Urothelium cell line (cell line): ENCODE results near the gene SEZ6L.

Experiments
- DNase-seq: peaks from one replicate; pipeline ENCODE4 v3.0.0; 2011; ENCODE audit warnings: low spot score, mixed read lengths
- FAIRE-seq: peaks from 2 replicates; lab custom pipeline; 2011; peaks lifted over from hg19 to GRCh38; lab: Jason Lieb, UNC

The SEZ6L gene

GRCh38 chr22:26367402-26368245 is 198.4 kb downstream of the SEZ6L start:
- FAIRE-seq: peak; percentile 95
- DNase-seq: peak; percentile 84

GRCh38 chr22:26372890-26373289 is 203.6 kb downstream of the SEZ6L start:
- peak; percentile 94 for FAIRE-seq
- no peak for DNase-seq

GRCh38 chr22:26374391-26375026 is 205.2 kb downstream of the SEZ6L start:
- FAIRE-seq (peak; percentile 30), DNase-seq (no peak)

GRCh38 chr22:26377170-26377830 is 208.0 kb downstream of the SEZ6L start:
- DNase-seq (no peak), FAIRE-seq (peak; percentile 68)

- FAIRE-seq: no peak
- DNase-seq: no peak
Observed at GRCh38 chr22:26380072-26380830, 211.0 kb downstream of the SEZ6L start.

GRCh38 chr22:26382782-26383181 is 213.5 kb downstream of the SEZ6L start:
- FAIRE-seq (peak; percentile 56), DNase-seq (no peak)

- FAIRE-seq: peak; percentile 92
- no peak for DNase-seq
Observed at GRCh38 chr22:26383968-26384556, 214.8 kb downstream of the SEZ6L start.

GRCh38 chr22:26385164-26385563 is 215.9 kb downstream of the SEZ6L start:
- FAIRE-seq: no peak

GRCh38 chr22:26389125-26389524 is 219.9 kb downstream of the SEZ6L start:
- DNase-seq (no peak), FAIRE-seq (no peak)

More at GRCh38 chr22:26385164-26385563, 215.9 kb downstream of the SEZ6L start:
- DNase-seq: no peak

- no peak for DNase-seq
- FAIRE-seq: peak; percentile 73
Observed at GRCh38 chr22:26391091-26391490, 221.8 kb downstream of the SEZ6L start.

- FAIRE-seq (no peak), DNase-seq (no peak)
Observed at GRCh38 chr22:26391623-26392022, 222.4 kb downstream of the SEZ6L start.

GRCh38 chr22:26393929-26394328 is 224.7 kb downstream of the SEZ6L start:
- DNase-seq: no peak
- FAIRE-seq: peak; percentile 30

GRCh38 chr22:26394777-26395176 is 225.5 kb downstream of the SEZ6L start:
- peak; percentile 5 for FAIRE-seq
- no peak for DNase-seq

GRCh38 chr22:26395926-26396325 is 226.7 kb downstream of the SEZ6L start:
- DNase-seq (no peak), FAIRE-seq (peak; percentile 58)

- DNase-seq (peak; percentile 94), FAIRE-seq (no peak)
Observed at GRCh38 chr22:26398741-26399153, 229.5 kb downstream of the SEZ6L start.

- DNase-seq: no peak
- FAIRE-seq: no peak
Observed at GRCh38 chr22:26399289-26399688, 230.0 kb downstream of the SEZ6L start.

GRCh38 chr22:26401726-26402125 is 232.5 kb downstream of the SEZ6L start:
- no peak for DNase-seq
- no peak for FAIRE-seq

- FAIRE-seq (peak; percentile 93), DNase-seq (no peak)
Observed at GRCh38 chr22:26404851-26405421, 235.7 kb downstream of the SEZ6L start.

- FAIRE-seq (peak; percentile 72), DNase-seq (no peak)
Observed at GRCh38 chr22:26406118-26406517, 236.9 kb downstream of the SEZ6L start.
